GM18499 (cell line): Measurements from ENCODE around the gene ZNF436.
A peak's percentile ranks its signal among the peaks of the same experiment; 100 is the strongest.

Experiments used
- ATAC-seq: cut with Tn5 transposase; IDR thresholded peaks from one replicate; pipeline ENCODE4 v1.9.1; 2021; ENCODE audit warnings: moderate number of reproducible peaks; ENCODE audit not compliant: insufficient read depth, unreplicated experiment

ZNF436 gene

GRCh38 chr1:23367791-23368561 is 1.7 kb downstream of the ZNF436 start:
- ATAC-seq, result peak; percentile 79

- no peak for ATAC-seq
These were observed 2.2 kb downstream of the ZNF436 start for GRCh38 chr1:23367451-23367790.

- no peak for ATAC-seq
These were observed 3.0 kb downstream of the ZNF436 start for GRCh38 chr1:23366598-23366997.

GRCh38 chr1:23366146-23366545 is 3.5 kb downstream of the ZNF436 start:
- ATAC-seq, result no peak

- no peak for ATAC-seq
These were observed 7.4 kb downstream of the ZNF436 start for GRCh38 chr1:23362218-23362713.

- ATAC-seq, result no peak
These were observed 11.2 kb downstream of the ZNF436 start for GRCh38 chr1:23358310-23358875.

- no peak for ATAC-seq
These were observed 12.3 kb downstream of the ZNF436 start for GRCh38 chr1:23357138-23357908.

GRCh38 chr1:23356471-23357137 is 13.0 kb downstream of the ZNF436 start:
- no peak for ATAC-seq

- no peak for ATAC-seq
These were observed 15.4 kb downstream of the ZNF436 start for GRCh38 chr1:23354245-23354644.

- ATAC-seq, result no peak
These were observed 17.4 kb downstream of the ZNF436 start for GRCh38 chr1:23352096-23352695.

GRCh38 chr1:23345920-23346319 is 23.7 kb downstream of the ZNF436 start:
- no peak for ATAC-seq

- ATAC-seq, result no peak
These were observed 24.6 kb downstream of the ZNF436 start for GRCh38 chr1:23344987-23345472.

GRCh38 chr1:23344111-23344986 is 25.3 kb downstream of the ZNF436 start, which contains the start of gene HNRNPR:
Gene HNRNPR, minus strand, starts transcription at chr1:23344284. Its CDS starts 3,276 bp downstream, at chr1:23341008.
- ATAC-seq, result peak; percentile 86

GRCh38 chr1:23343221-23344110 is 26.2 kb downstream of the ZNF436 start:
- no peak for ATAC-seq

- ATAC-seq, result no peak
These were observed 27.5 kb downstream of the ZNF436 start for GRCh38 chr1:23341931-23342692.

- no peak for ATAC-seq
These were observed 30.0 kb downstream of the ZNF436 start for GRCh38 chr1:23339632-23340031.

- no peak for ATAC-seq
These were observed 31.8 kb downstream of the ZNF436 start for GRCh38 chr1:23337869-23338268.
